ENCODE measurements around the gene GAMT.

GAMT gene

GRCh38 chr19:1350867-1351266, 50.5 kb downstream of the GAMT start:
- H2BK12ac ChIP-seq (ENCODE audit: low read length), result no peak overlapping the region
- no peak for DNase-seq
- no peaks in the 10 kb centered on the region for H3K27me3 ChIP-seq (ENCODE audit: insufficient read depth, low read length)
- H3K4ac ChIP-seq (ENCODE audit: low read depth, low read length), result no peak overlapping the region
- H2BK120ac ChIP-seq (ENCODE audit: insufficient read depth, low read length, poor library complexity), result no peak overlapping the region
- no peak overlapping the region for H2AK5ac ChIP-seq (ENCODE audit: low read length)
- no peak overlapping the region for H3K4me3 ChIP-seq (ENCODE audit: low read depth, low read length)
- H3K79me1 ChIP-seq (ENCODE audit: low read length), result peaks cover 9% of the 10 kb centered on the region
- no peak overlapping the region for H3K14ac ChIP-seq (ENCODE audit: low read length)
- H2BK5ac ChIP-seq (ENCODE audit: low read depth, low read length, poor library complexity), result no peak overlapping the region
- no peak overlapping the region for H2AFZ ChIP-seq (ENCODE audit: insufficient read depth, low read length, poor library complexity)
- H3K4me2 ChIP-seq (ENCODE audit: low read length), result no peak overlapping the region
- no peak overlapping the region for H3K27ac ChIP-seq (ENCODE audit: low read depth, low read length)
- H4K91ac ChIP-seq (ENCODE audit: low read depth, low read length), result no peak overlapping the region
- peaks cover 11% of the 10 kb centered on the region for H3K79me2 ChIP-seq (ENCODE audit: control insufficient read depth, insufficient read depth, low read length, poor library complexity)
- no CpG with 5 or more reads among the region's 5 CpGs for WGBS (ENCODE audit: extremely low coverage, insufficient coverage, insufficient read length)
- H3K23ac ChIP-seq (ENCODE audit: low read length), result no peak overlapping the region
- no peak overlapping the region for H4K8ac ChIP-seq (ENCODE audit: low read depth, low read length)
- no peak overlapping the region for H3K9ac ChIP-seq (ENCODE audit: low read length)
- no peak overlapping the region for H3K18ac ChIP-seq (ENCODE audit: low read length)
- peaks cover 0 to 7% of the 10 kb centered on the region in 2 experiments for H3K4me1 ChIP-seq (ENCODE audit: control insufficient read depth in 1 of 2, insufficient read depth in 2 of 2, low read length in 2 of 2)
- H4K12ac ChIP-seq (ENCODE audit: low read depth, low read length), result no peak overlapping the region
- no peaks in the 10 kb centered on the region for H3K36me3 ChIP-seq (ENCODE audit: control insufficient read depth in 1 of 2, insufficient read depth in 2 of 2, low read length in 2 of 2)
- H3K9me3 ChIP-seq (ENCODE audit: insufficient read depth, low read depth, low read length), result peaks cover 3% of the 10 kb centered on the region

DNA sequence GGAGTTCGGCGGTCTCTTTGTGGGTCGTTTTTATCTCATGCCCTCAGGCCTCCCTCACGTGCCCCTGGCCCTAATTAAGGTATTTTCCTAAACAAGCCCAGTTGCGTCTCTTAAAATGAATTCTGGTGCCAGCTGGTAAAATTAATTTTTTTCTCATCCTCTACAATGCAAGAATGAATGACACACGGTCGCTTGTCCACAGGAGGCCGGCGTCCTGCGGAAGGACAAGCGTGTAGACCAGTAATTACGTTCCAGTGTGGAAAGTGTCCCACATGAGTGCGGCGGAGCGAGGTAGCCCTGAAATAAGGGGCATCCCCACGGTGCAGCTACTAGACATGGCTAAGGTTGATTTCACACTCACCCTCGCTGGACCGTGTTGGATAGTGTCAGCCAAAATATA, 52.1 kb downstream of the GAMT start:
- no peak overlapping the region for H4K8ac ChIP-seq (ENCODE audit: low read depth, low read length)
- no peak overlapping the region for H3K23ac ChIP-seq (ENCODE audit: low read length)
- H3K4me3 ChIP-seq (ENCODE audit: low read depth, low read length), result no peak overlapping the region
- H2BK5ac ChIP-seq (ENCODE audit: low read depth, low read length, poor library complexity), result no peak overlapping the region
- H3K79me2 ChIP-seq (ENCODE audit: control insufficient read depth, insufficient read depth, low read length, poor library complexity), result peaks cover under 1% of the 10 kb centered on the region
- H4K91ac ChIP-seq (ENCODE audit: low read depth, low read length), result no peak overlapping the region
- DNase-seq, result no peak
- H3K36me3 ChIP-seq (ENCODE audit: control insufficient read depth in 1 of 2, insufficient read depth in 2 of 2, low read length in 2 of 2), result no peaks in the 10 kb centered on the region
- peak overlapping the region; percentile 0 for H3K9ac ChIP-seq (ENCODE audit: low read length)
- no peak overlapping the region for H3K14ac ChIP-seq (ENCODE audit: low read length)
- H2BK12ac ChIP-seq (ENCODE audit: low read length), result no peak overlapping the region
- H3K79me1 ChIP-seq (ENCODE audit: low read length), result peaks cover under 1% of the 10 kb centered on the region
- no peaks in the 10 kb centered on the region for H3K27me3 ChIP-seq (ENCODE audit: insufficient read depth, low read length)
- no peak overlapping the region for H2BK120ac ChIP-seq (ENCODE audit: insufficient read depth, low read length, poor library complexity)
- H3K9me3 ChIP-seq (ENCODE audit: insufficient read depth, low read depth, low read length), result peaks cover 3% of the 10 kb centered on the region
- H2AFZ ChIP-seq (ENCODE audit: insufficient read depth, low read length, poor library complexity), result no peak overlapping the region
- H3K4me2 ChIP-seq (ENCODE audit: low read length), result no peak overlapping the region
- H3K4ac ChIP-seq (ENCODE audit: low read depth, low read length), result no peak overlapping the region
- H3K4me1 ChIP-seq (ENCODE audit: control insufficient read depth in 1 of 2, insufficient read depth in 2 of 2, low read length in 2 of 2), result peaks cover 0 to 2% of the 10 kb centered on the region in 2 experiments
- no peak overlapping the region for H2AK5ac ChIP-seq (ENCODE audit: low read length)
- no CpG with 5 or more reads among the region's 18 CpGs for WGBS (ENCODE audit: extremely low coverage, insufficient coverage, insufficient read length)
- H4K12ac ChIP-seq (ENCODE audit: low read depth, low read length), result no peak overlapping the region
- no peak overlapping the region for H3K18ac ChIP-seq (ENCODE audit: low read length)
- no peak overlapping the region for H3K27ac ChIP-seq (ENCODE audit: low read depth, low read length)

All from trophoblast cell (in vitro differentiated cells and primary cell).